Endothelial cell of umbilical vein (primary cell): ENCODE results near the gene RAB11FIP3. TPM values are rescaled to one million over a fixed set of nuclear protein-coding genes. Genes with fewer than 3 reads are reported as not detected.

Experiments used
- BruUV-seq: library from RNA; stranded (reverse); fragments of 400-500 nt; replicated peaks from 2 replicates; lab custom pipeline; 2021; lab: Mats Ljungman, UMichigan
- CTCF ChIA-PET: fragments of 300-600, 350-600 bp; sonication (Branson Sonifier 250); formaldehyde crosslinking; loops from one replicate; lab custom pipeline; 2021; ENCODE audit warnings: antibody characterized with exemption, inconsistent platforms; lab: Charles Lee
- POLR2A ChIA-PET: fragments of 300-600, 350-600 bp; sonication (Branson Sonifier 250); formaldehyde crosslinking; loops from one replicate; lab custom pipeline; 2021; ENCODE audit warnings: antibody characterized with exemption, inconsistent platforms; lab: Charles Lee
- DNase-seq: peaks from one replicate; pipeline ENCODE4 v3.0.0-alpha.2; 2011; ENCODE audit warnings: low read depth, low spot score
- FAIRE-seq: peaks from 2 replicates; lab custom pipeline; 2011; peaks lifted over from hg19 to GRCh38; lab: Jason Lieb, UNC
- H2AFZ ChIP-seq: 2 replicates; pipeline ENCODE4 v1.6.0; 2012; ENCODE audit warnings: low read depth, low read length, control low read depth, inconsistent platforms
- H3K27ac ChIP-seq: 2 replicates; pipeline ENCODE4 v1.5.1; 2011; ENCODE audit warnings: low read depth, mild to moderate bottlenecking, control low read depth, low read length, moderate library complexity; ENCODE audit not compliant: insufficient read depth
- H3K27me3 ChIP-seq, 2 experiments: 2 replicates each; pipeline versions ENCODE4 v1.6.0 to v1.6.1; 2011; ENCODE audit warnings: low read length in 2 of 2, mixed read lengths in 1 of 2; ENCODE audit not compliant: control insufficient read depth in 2 of 2, insufficient read depth in 2 of 2
- H3K36me3 ChIP-seq, 2 experiments: 2 replicates in 1 of 2; 3 replicates in 1 of 2; pipeline ENCODE4 v1.5.1; 2011; ENCODE audit warnings: low read length in 2 of 2, mild to moderate bottlenecking in 1 of 2, moderate library complexity in 1 of 2; ENCODE audit not compliant: control insufficient read depth in 2 of 2, insufficient read depth in 2 of 2; ENCODE audit errors: extremely low read depth in 1 of 2
- H3K4me1 ChIP-seq: 3 replicates; pipeline ENCODE4 v1.5.1; 2011; ENCODE audit warnings: mild to moderate bottlenecking, low read length; ENCODE audit not compliant: control insufficient read depth, insufficient read depth; ENCODE audit errors: extremely low read depth
- H3K4me2 ChIP-seq: 2 replicates; pipeline ENCODE4 v1.6.1; 2011; ENCODE audit warnings: low read length, control low read depth, mixed read lengths; ENCODE audit not compliant: insufficient read depth
- H3K4me3 ChIP-seq, 3 experiments: fragments of 200-600 bp in 1 of 3; sonication (generic), shearing (Covaris generic) in 1 of 3; replicated peaks in 1 of 3; 2 replicates each; pipeline ENCODE4 v1.5.1; 2011 to 2016; ENCODE audit warnings: control low read depth in 3 of 3, low read length in 3 of 3, mild to moderate bottlenecking in 2 of 3, inconsistent platforms in 1 of 3, low read depth in 1 of 3, moderate library complexity in 1 of 3; ENCODE audit not compliant: insufficient read depth in 1 of 3
- H3K79me2 ChIP-seq: 2 replicates; pipeline ENCODE4 v1.6.0; 2012; ENCODE audit warnings: low read length, inconsistent platforms; ENCODE audit not compliant: control insufficient read depth, insufficient read depth
- H3K9ac ChIP-seq: replicated peaks from 2 replicates; pipeline ENCODE3; 2011; ENCODE audit warnings: low read length, control low read depth; ENCODE audit not compliant: insufficient read depth; ENCODE audit errors: extremely low read depth
- H3K9me1 ChIP-seq: replicated peaks from 3 replicates; pipeline ENCODE4 v1.6.0; 2011; ENCODE audit warnings: mild to moderate bottlenecking, low read length; ENCODE audit not compliant: control insufficient read depth, insufficient read depth; ENCODE audit errors: extremely low read depth
- H3K9me3 ChIP-seq: replicated peaks from 2 replicates; pipeline ENCODE4 v1.5.1; 2012; ENCODE audit warnings: low read length, inconsistent platforms; ENCODE audit not compliant: control insufficient read depth, insufficient read depth
- H4K20me1 ChIP-seq: replicated peaks from 2 replicates; pipeline ENCODE3; 2011; ENCODE audit warnings: mild to moderate bottlenecking, low read length; ENCODE audit not compliant: control insufficient read depth, insufficient read depth; ENCODE audit errors: extremely low read depth
- CTCF ChIP-seq, 2 donors: IDR thresholded peaks; 1 replicate in 1 of 2; 2 replicates in 1 of 2; pipeline ENCODE4 v1.5.1; 2011; ENCODE audit warnings: low read length in 2 of 2, mild to moderate bottlenecking in 2 of 2, moderate library complexity in 2 of 2, control low read depth in 1 of 2, inconsistent platforms in 1 of 2, low read depth in 1 of 2; ENCODE audit not compliant: insufficient read depth in 1 of 2; ENCODE audit errors: extremely low read depth in 1 of 2
- EZH2 ChIP-seq: IDR thresholded peaks from 2 replicates; pipeline ENCODE4 v1.6.1; 2012; ENCODE audit warnings: borderline replicate concordance, low read depth, mild to moderate bottlenecking, moderate library complexity, low read length, inconsistent platforms; ENCODE audit not compliant: severe bottlenecking
- FOS ChIP-seq: IDR thresholded peaks from 2 replicates; pipeline ENCODE4 v1.6.1; 2011; ENCODE audit warnings: mild to moderate bottlenecking, low read length, moderate library complexity, borderline replicate concordance; ENCODE audit not compliant: insufficient read depth
- GATA2 ChIP-seq: IDR thresholded peaks from 2 replicates; pipeline ENCODE4 v1.7.0; 2011; ENCODE audit warnings: low read depth, mild to moderate bottlenecking, moderate library complexity, mixed read lengths, low read length; ENCODE audit not compliant: insufficient read length, insufficient read depth
- JUN ChIP-seq: IDR thresholded peaks from 2 replicates; pipeline ENCODE4 v1.6.1; 2011; ENCODE audit warnings: borderline replicate concordance, low read depth; ENCODE audit not compliant: insufficient read length, insufficient read depth
- MYC ChIP-seq: IDR thresholded peaks from one replicate; pipeline ENCODE4 v1.6.1; 2011; ENCODE audit warnings: mild to moderate bottlenecking, low read depth, low read length
- POLR2A ChIP-seq: IDR thresholded peaks from 2 replicates; pipeline ENCODE4 v1.6.1; 2012; ENCODE audit warnings: low read depth, mild to moderate bottlenecking, control low read depth, low read length
- POLR2AphosphoS5 ChIP-seq: IDR thresholded peaks from 2 replicates; pipeline ENCODE4 v1.6.1; 2012; ENCODE audit warnings: low read depth, mild to moderate bottlenecking, control low read depth, low read length, moderate library complexity; ENCODE audit not compliant: insufficient read depth
- dilution Hi-C: fragments of 300-500 bp; cut with MboI; formaldehyde crosslinking; loops from one replicate; pipeline ENCODE4 v1.15.0; 2019; ENCODE audit warnings: low sequenced_read_pairs; ENCODE audit not compliant: extremely low pct_ligation_motif_present
- intact Hi-C: fragments of 100-400 bp; cut with micrococcal nuclease; formaldehyde crosslinking; loops from one replicate; pipeline ENCODE4 v1.10.0; 2022
- polyA plus RNA-seq, 4 experiments: library from polyadenylated mRNA; depleted of rRNA in 3 of 4; stranded (reverse) in 3 of 4; unstranded in 1 of 4; fragments of >200 nt; gene quantifications; 2 replicates each; pipeline versions ENCODE4 v1.2.1 to v1.2.3, GENCODE V29; 2011 to 2012; ENCODE audit warnings: missing spikeins in 1 of 4
- total RNA-seq: library from RNA; stranded (reverse); gene quantifications from 2 replicates; pipeline ENCODE4 v1.2.3, GENCODE V29; 2021
- TF ChIP-seq, protein P1 (sequence below): IDR thresholded peaks from 2 replicates; pipeline ENCODE4 v1.6.1; 2011; ENCODE audit not compliant: insufficient read depth, insufficient read length

The RAB11FIP3 gene
- total and polyA plus RNA-seq, 2 donors (not counting 3 experiments of a cell fraction or from before 2014, with no cell fraction given), result 20.5 to 75.9 TPM

GRCh38 chr16:379961-380761 lies 45.3 kb upstream of the RAB11FIP3 start:
- no peak overlapping the region for H3K9ac ChIP-seq
- no peaks in the 10 kb centered on the region for H3K27me3 ChIP-seq
- peaks cover 0 to 18% of the 10 kb centered on the region in 2 experiments for H3K36me3 ChIP-seq
- peaks cover 26% of the 10 kb centered on the region for H3K79me2 ChIP-seq
- no peaks in the 10 kb centered on the region for H3K9me3 ChIP-seq
- no peak overlapping the region for H2AFZ ChIP-seq
- no peak for DNase-seq
- TF ChIP-seq GATA2 (no peak), POLR2A (no peak), CTCF (IDR thresholded peaks at IDR 0.05; ENCODE audit: extremely low read depth in 1 of 2, insufficient read depth in 1 of 2, low read depth in 1 of 2, low read length in 2 of 2) (no peak), EZH2 (no peak), JUN (no peak), MYC (no peak), FOS (no peak), POLR2AphosphoS5 (no peak)
- TF ChIP-seq, protein P1, sequence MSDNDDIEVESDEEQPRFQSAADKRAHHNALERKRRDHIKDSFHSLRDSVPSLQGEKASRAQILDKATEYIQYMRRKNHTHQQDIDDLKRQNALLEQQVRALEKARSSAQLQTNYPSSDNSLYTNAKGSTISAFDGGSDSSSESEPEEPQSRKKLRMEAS, result no peak
- CTCF ChIA-PET, result interaction anchor here (1.2 to 2.5 kb wide), 3 partner anchors 10 to 108 kb away, joined by 4 to 7 read pairs (median 4); partner anchors contain the start of gene MRPL28
- FAIRE-seq, result no peak
- peak overlapping the region; percentile 47 for H3K4me2 ChIP-seq
- H3K9me1 ChIP-seq, result no peaks in the 10 kb centered on the region
- H3K4me1 ChIP-seq, result peaks cover 20% of the 10 kb centered on the region
- dilution Hi-C loops (no loop called here), intact Hi-C loops (no loop called here)
- peak overlapping the region in 1 of 3 experiments; percentile 93 for H3K4me3 ChIP-seq
- H3K27ac ChIP-seq, result no peak overlapping the region
- no peaks in the 10 kb centered on the region for H4K20me1 ChIP-seq
- POLR2A ChIA-PET, result no interaction called here
- BruUV-seq, result no TSS peak
